Adrenal gland (tissue), 12 donors: ENCODE results near the gene CEP112. TPM values are rescaled to one million over a fixed set of nuclear protein-coding genes. Genes with fewer than 3 reads are reported as not detected.

ENCODE experiments used
- DNase-seq, 7 donors: peaks; one replicate each; pipeline ENCODE4 v3.0.0-alpha.2; 2019 to 2020
- H3K27ac ChIP-seq, 5 donors: fragments of 200-600 bp; sonication (generic) in 4 of 5; 1 replicate in 3 of 5; 2 replicates in 2 of 5; pipeline versions ENCODE4 v1.5.1 to v1.8.0; 2016 to 2020; ENCODE audit warnings: mild to moderate bottlenecking in 1 of 5
- H3K27me3 ChIP-seq: fragments of 200-600 bp; 2 replicates; pipeline ENCODE4 v1.8.0; 2021
- H3K36me3 ChIP-seq, 2 donors: fragments of 200-600 bp; replicated peaks in 1 of 2; 1 replicate in 1 of 2; 2 replicates in 1 of 2; pipeline versions ENCODE4 v1.5.1 to v1.8.0; 2018 to 2022
- H3K4me1 ChIP-seq, 2 donors: fragments of 200-600 bp; replicated peaks in 1 of 2; 1 replicate in 1 of 2; 2 replicates in 1 of 2; pipeline versions ENCODE4 v1.5.1 to v1.8.0; 2018 to 2021
- H3K4me3 ChIP-seq, 4 donors: fragments of 200-600 bp; sonication (generic) in 3 of 4; one replicate each; pipeline ENCODE4 v1.5.1; 2016 to 2018
- H3K9me3 ChIP-seq, 3 donors: fragments of 200-600 bp; sonication (generic) in 1 of 3; replicated peaks in 1 of 3; 1 replicate in 2 of 3; 2 replicates in 1 of 3; pipeline versions ENCODE4 v1.5.1 to v1.8.0; 2016 to 2021
- POLR2A ChIP-seq, 2 donors: fragments of 450-650 bp; IDR thresholded peaks; one replicate each; pipeline ENCODE4 v1.6.1; 2017; ENCODE audit warnings: antibody characterized with exemption in 2 of 2, mild to moderate bottlenecking in 2 of 2, moderate library complexity in 1 of 2
- WGBS, 4 donors: extraction: QIAGEN DNeasy Blood & Tissue Kit in 2 of 4; methylation state at CpG; one replicate each; pipeline versions ENCODE4 v1.1.5 to v1.1.7; 2013 to 2017; 5-methylcytosine and 5-hydroxymethylcytosine counted together
- intact Hi-C, 2 donors: fragments of 100-400 bp; cut with DNase I; formaldehyde crosslinking; loops; one replicate each; pipeline versions ENCODE4 v1.14.1 to v1.15.0; 2022 to 2023
- polyA plus RNA-seq, 3 donors: library from polyadenylated mRNA; stranded (reverse); fragments of 200-250 nt in 2 of 3; fragments of 350-450 nt in 1 of 3; fragmentation: Illumina TruSeq in 1 of 3; extraction: RNeasy Lipid Tissue Mini Kit (QIAGEN cat#74804) in 1 of 3; gene quantifications; one replicate each; pipeline ENCODE4 v1.2.3, GENCODE V29; 2013 to 2014
- total RNA-seq, 9 donors: library from RNA; depleted of rRNA in 4 of 9; stranded (reverse); fragments of >200 nt in 4 of 9; fragments of 120-200 nt in 1 of 9; fragmentation: NEBNext Ultra II Directional in 1 of 9; extraction: Animal tissue kit (Norgen Biotek cat#: 25700) in 1 of 9; gene quantifications; one replicate each; pipeline versions ENCODE4 v1.1.0 to v1.2.4, GENCODE V29; 2013 to 2023
- TF ChIP-seq, protein P1 (sequence below), 6 experiments: fragments of 450-650 bp in 4 of 6; fragments of 200-600 bp in 2 of 6; sonication (generic) in 1 of 6; IDR thresholded peaks; 1 replicate in 5 of 6; 2 replicates in 1 of 6; pipeline versions ENCODE4 v1.5.1 to v1.8.0; 2016 to 2021; ENCODE audit warnings: antibody characterized with exemption in 6 of 6, mild to moderate bottlenecking in 2 of 6, moderate library complexity in 1 of 6
- donor health status: healthy with polysubstance abuse.
- donor health status: Bipolar disorder and iron deficiency.
- donor health status: DM: yes; HTN: yes; CAD: no.
- donor health status: DM: no; HTN: no; CAD: no.
- donor health status: DM: no; HTN: no; CAD: no.
- donor health status: DM: yes; HTN: yes; CAD: no.

Gene CEP112
- total and polyA plus RNA-seq, 12 donors = 4.2 to 24.1 (median 9.6) TPM

GRCh38 chr17:65771704-65772103 is 420.2 kb downstream of the CEP112 start:
- Histone ChIP-seq H3K27me3 (no peaks in the 10 kb centered on the region), H3K4me1 (no peaks in the 10 kb centered on the region), H3K4me3 (no peak overlapping the region), H3K9me3 (no peaks in the 10 kb centered on the region), H3K36me3 (no peaks in the 10 kb centered on the region), H3K27ac (no peak overlapping the region)
- TF ChIP-seq POLR2A (IDR thresholded peaks at IDR 0.05) = no peak
- TF ChIP-seq, protein P1, sequence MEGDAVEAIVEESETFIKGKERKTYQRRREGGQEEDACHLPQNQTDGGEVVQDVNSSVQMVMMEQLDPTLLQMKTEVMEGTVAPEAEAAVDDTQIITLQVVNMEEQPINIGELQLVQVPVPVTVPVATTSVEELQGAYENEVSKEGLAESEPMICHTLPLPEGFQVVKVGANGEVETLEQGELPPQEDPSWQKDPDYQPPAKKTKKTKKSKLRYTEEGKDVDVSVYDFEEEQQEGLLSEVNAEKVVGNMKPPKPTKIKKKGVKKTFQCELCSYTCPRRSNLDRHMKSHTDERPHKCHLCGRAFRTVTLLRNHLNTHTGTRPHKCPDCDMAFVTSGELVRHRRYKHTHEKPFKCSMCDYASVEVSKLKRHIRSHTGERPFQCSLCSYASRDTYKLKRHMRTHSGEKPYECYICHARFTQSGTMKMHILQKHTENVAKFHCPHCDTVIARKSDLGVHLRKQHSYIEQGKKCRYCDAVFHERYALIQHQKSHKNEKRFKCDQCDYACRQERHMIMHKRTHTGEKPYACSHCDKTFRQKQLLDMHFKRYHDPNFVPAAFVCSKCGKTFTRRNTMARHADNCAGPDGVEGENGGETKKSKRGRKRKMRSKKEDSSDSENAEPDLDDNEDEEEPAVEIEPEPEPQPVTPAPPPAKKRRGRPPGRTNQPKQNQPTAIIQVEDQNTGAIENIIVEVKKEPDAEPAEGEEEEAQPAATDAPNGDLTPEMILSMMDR (IDR thresholded peaks at IDR 0.05) = no peak
- intact Hi-C loops = no loop called here
- no peak for DNase-seq

DNA sequence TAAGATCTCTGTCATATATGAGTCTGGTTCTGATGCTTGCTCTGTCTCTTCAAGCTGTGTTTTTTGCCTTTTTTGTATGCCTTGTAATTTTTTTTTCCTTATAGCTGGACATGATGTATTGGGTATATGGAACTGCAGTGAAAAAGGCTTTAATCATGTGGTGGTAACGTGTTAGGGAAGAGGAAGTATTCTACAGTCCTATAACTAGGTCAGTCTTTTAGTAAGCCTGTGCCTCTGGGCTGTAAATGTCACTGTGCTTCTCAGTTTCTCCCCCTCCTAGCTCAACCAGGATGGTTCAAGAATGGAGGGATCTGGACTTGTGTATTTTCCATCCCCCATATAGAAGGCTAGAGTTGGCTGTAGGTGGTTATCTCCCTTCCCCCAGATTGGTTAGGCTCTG is 428.1 kb downstream of the CEP112 start:
- 59 to 83% (median 80%) methylated on average over 1 of the region's 1 CpG for WGBS, 4 donors

GRCh38 chr17:65762973-65763372 is 429.0 kb downstream of the CEP112 start:
- intact Hi-C loops = no loop called here
- no peak for TF ChIP-seq POLR2A (IDR thresholded peaks at IDR 0.05)
- TF ChIP-seq, protein P1 (IDR thresholded peaks at IDR 0.05) = no peak
- Histone ChIP-seq H3K9me3 (no peaks in the 10 kb centered on the region), H3K36me3 (no peaks in the 10 kb centered on the region), H3K4me3 (no peak overlapping the region), H3K27me3 (no peaks in the 10 kb centered on the region), H3K27ac (no peak overlapping the region), H3K4me1 (no peaks in the 10 kb centered on the region)
- 93 to 97% (median 94%) methylated on average over 4 of the region's 4 CpGs for WGBS, 4 donors
- no peak for DNase-seq

More for the DNA sequence above, 428.1 kb downstream of the CEP112 start:
- no peak overlapping the region for H3K4me3 ChIP-seq
- H3K27me3 ChIP-seq = no peaks in the 10 kb centered on the region
- H3K9me3 ChIP-seq = no peaks in the 10 kb centered on the region
- no peak for TF ChIP-seq POLR2A (IDR thresholded peaks at IDR 0.05)
- TF ChIP-seq, protein P1 (IDR thresholded peaks at IDR 0.05) = no peak
- no peak for DNase-seq
- intact Hi-C loops = no loop called here
- H3K27ac ChIP-seq = no peak overlapping the region
- H3K36me3 ChIP-seq = no peaks in the 10 kb centered on the region
- no peaks in the 10 kb centered on the region for H3K4me1 ChIP-seq

DNA sequence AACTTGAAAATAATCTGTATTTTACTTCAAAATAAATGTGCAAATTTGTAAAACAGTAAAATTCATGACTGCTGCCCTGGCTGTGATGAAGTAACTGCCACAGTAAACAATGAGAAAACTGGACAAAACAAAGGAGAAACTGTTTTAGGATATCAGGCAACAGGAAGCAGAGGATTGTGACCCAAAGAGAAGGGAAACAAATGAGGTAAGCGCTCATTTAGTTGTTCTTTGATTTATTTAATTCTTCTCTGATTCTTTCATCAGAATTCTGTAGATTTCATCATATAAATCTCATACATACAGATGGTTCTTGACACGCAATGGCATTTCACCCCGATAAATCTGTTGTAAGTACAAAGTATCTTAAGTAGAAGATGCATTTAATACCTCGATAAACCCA is 432.4 kb downstream of the CEP112 start:
- intact Hi-C loops = no loop called here
- 75 to 93% (median 90%) methylated on average over 4 of the region's 4 CpGs for WGBS, 4 donors

More for the DNA sequence above, 432.4 kb downstream of the CEP112 start:
- H3K27me3 ChIP-seq = no peaks in the 10 kb centered on the region
- H3K9me3 ChIP-seq = no peaks in the 10 kb centered on the region
- TF ChIP-seq POLR2A (IDR thresholded peaks at IDR 0.05) = no peak
- TF ChIP-seq, protein P1 (IDR thresholded peaks at IDR 0.05) = no peak
- H3K4me1 ChIP-seq = no peaks in the 10 kb centered on the region
- no peaks in the 10 kb centered on the region for H3K36me3 ChIP-seq
- no peak for DNase-seq
- H3K4me3 ChIP-seq = no peak overlapping the region
- H3K27ac ChIP-seq = no peak overlapping the region
